Muscle of leg (tissue), 11 donors: ENCODE results near the gene FRAT2. TPM values are rescaled to one million over a fixed set of nuclear protein-coding genes. Genes with fewer than 3 reads are reported as not detected.

Experiments used
- DNase-seq: peaks from one replicate; pipeline ENCODE4 v3.0.0; 2013
- H3K27ac ChIP-seq: one replicate; pipeline ENCODE4 v1.5.1; 2013; ENCODE audit warnings: mild to moderate bottlenecking, low read length, control low read depth
- H3K27me3 ChIP-seq: one replicate; pipeline ENCODE4 v1.6.1; 2013; ENCODE audit warnings: low read length; ENCODE audit not compliant: control insufficient read depth, insufficient read depth
- H3K36me3 ChIP-seq: one replicate; pipeline ENCODE4 v1.6.1; 2013; ENCODE audit warnings: low read length; ENCODE audit not compliant: control insufficient read depth, insufficient read depth
- H3K4me1 ChIP-seq: one replicate; pipeline ENCODE4 v1.6.1; 2013; ENCODE audit warnings: low read length; ENCODE audit not compliant: control insufficient read depth, insufficient read depth
- H3K4me3 ChIP-seq: one replicate; pipeline ENCODE4 v1.5.1; 2013; ENCODE audit warnings: low read length, control low read depth
- H3K9me3 ChIP-seq: replicated peaks from 2 replicates; pipeline ENCODE4 v1.6.1; 2013; ENCODE audit warnings: low read depth, low read length; ENCODE audit not compliant: control insufficient read depth
- WGBS: methylation state at CpG from one replicate; pipeline ENCODE4 v1.1.5; 2013; ENCODE audit warnings: missing lambda C conversion rate; ENCODE audit not compliant: insufficient coverage; 5-methylcytosine and 5-hydroxymethylcytosine counted together
- polyA plus RNA-seq, 8 donors: library from polyadenylated mRNA; unstranded; fragments of 120-200 nt; gene quantifications; one replicate each; pipeline versions ENCODE4 v1.2.1 to v1.2.3, GENCODE V29; 2013; ENCODE audit warnings: inconsistent platforms in 1 of 8, low replicate concordance in 1 of 8; ENCODE audit not compliant: insufficient read length in 8 of 8, insufficient read depth in 1 of 8
- total RNA-seq: library from RNA; stranded (reverse); fragments of 120-200 nt; gene quantifications from one replicate; pipeline ENCODE4 v1.2.4, GENCODE V29; 2013

Gene FRAT2
- total and polyA plus RNA-seq, 9 donors: 3.6 to 5.3 (median 4.3) TPM

DNA sequence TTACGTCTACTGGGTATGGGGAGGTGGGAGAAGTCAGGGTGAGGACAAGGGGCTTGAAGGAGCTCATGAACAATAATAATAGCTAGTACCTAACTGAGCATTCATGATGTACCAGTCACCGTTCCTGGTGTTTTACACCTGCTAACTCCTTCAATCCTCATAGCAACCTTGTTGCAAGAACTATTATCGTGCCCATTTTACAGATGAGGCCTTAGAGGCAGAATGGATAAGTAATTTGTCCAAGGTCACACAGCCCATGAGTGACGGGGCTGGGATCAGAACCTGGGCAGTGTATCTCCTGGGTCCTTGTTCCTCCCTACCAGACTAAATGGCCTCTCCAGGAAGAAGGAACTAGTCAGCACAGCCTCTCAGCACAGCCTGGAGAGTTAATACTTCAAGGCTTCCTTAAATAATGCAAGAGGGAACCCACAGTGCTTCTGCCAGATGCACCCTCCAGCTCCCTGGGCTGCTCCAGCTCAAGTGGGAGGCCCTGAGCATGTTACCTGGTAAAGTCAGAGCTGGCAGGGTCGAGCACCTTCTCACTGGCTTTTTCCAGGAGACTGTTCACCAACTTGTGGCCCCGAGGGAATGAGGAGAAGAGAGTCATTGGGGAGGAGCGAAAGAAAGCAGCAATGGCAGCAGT lies 37.8 kb upstream of the FRAT2 start:
- H3K36me3 ChIP-seq: peaks cover 70% of the 10 kb centered on the region
- WGBS: 90% methylated on average over 5 of the region's 7 CpGs
- H3K27me3 ChIP-seq: no peaks in the 10 kb centered on the region
- H3K27ac ChIP-seq: no peak overlapping the region
- no peak overlapping the region for H3K4me3 ChIP-seq
- no peaks in the 10 kb centered on the region for H3K9me3 ChIP-seq
- peak; percentile 32 for DNase-seq
- peaks cover 7% of the 10 kb centered on the region for H3K4me1 ChIP-seq

DNA sequence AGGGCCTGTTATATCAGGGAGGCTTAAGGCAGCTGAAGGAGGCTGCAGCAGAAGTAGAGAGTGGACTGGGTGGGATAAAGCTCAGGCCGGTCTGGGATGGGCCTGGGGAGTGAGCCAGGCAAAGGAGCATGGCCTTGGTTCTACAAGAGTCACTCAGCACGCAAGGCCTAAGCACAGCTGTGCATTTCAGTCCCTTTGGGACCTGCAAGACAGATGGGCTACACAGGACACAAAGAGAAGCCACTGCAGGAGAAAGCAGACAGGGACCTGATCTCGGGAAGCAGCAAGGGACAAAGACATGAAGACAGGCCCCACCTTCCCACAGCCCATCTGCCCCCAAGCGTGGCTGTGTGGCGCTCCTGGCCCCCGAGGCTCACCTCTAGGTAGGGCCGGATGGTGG lies 37.2 kb upstream of the FRAT2 start:
- DNase-seq: peak; percentile 72
- 44% methylated on average over 3 of the region's 7 CpGs for WGBS
- Histone ChIP-seq H3K36me3 (peaks cover 72% of the 10 kb centered on the region), H3K27me3 (no peaks in the 10 kb centered on the region), H3K9me3 (no peaks in the 10 kb centered on the region), H3K27ac (no peak overlapping the region), H3K4me3 (no peak overlapping the region), H3K4me1 (peaks cover 7% of the 10 kb centered on the region)

DNA sequence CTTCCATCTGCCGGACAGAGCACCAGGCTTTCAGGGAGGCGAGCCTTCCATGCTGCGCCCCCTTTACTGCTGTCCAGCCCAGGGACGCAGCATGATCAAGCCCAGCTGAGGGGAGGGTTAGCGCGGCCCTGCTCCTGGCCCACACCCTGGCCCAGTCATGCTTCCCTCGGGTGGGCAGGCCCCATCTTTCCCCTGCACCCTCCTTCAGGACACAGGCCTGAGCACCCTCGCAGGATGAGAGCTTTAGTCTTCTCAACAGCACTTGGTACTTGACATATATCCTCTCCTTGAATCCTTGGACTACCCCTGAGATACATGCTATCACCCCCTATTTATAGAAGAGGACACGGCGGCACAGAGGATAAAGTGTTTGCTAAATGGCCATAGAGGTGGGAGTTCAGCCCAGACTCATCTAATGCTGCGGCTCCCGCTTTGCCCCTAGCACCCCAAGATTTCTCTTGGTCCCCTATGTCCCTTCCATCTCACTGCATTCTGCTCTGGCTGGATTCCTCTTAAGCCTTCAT lies 32.7 kb upstream of the FRAT2 start:
- Histone ChIP-seq H3K4me1 (peaks cover 10% of the 10 kb centered on the region), H3K27me3 (no peaks in the 10 kb centered on the region), H3K4me3 (no peak overlapping the region), H3K36me3 (peaks cover 69% of the 10 kb centered on the region), H3K27ac (no peak overlapping the region), H3K9me3 (no peaks in the 10 kb centered on the region)
- no peak for DNase-seq
- 91% methylated on average over 10 of the region's 12 CpGs for WGBS

DNA sequence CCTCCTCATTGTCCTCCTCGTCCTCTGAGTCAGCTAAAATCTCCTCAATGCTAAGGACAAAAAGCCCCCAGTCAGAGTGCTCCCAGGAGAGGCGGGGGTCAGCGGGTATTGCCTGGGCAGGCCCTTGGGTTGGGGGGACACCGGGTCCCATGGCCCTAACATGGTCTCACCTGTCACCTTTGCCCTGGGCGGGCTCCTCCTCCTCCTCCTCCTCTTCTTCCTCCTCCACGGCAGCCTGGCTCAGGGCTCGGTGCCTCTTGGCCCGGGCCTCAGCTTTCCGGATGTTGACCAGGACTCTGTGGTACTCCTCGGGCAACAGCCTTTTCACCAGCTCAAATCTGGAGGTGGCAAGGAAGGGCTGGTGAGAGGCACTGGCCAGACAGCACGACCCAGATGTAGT lies 32.0 kb upstream of the FRAT2 start:
- DNase-seq: no peak
- no peaks in the 10 kb centered on the region for H3K27me3 ChIP-seq
- WGBS: 91% methylated on average over 9 of the region's 11 CpGs
- no peaks in the 10 kb centered on the region for H3K9me3 ChIP-seq
- peak overlapping the region; percentile 20 for H3K27ac ChIP-seq
- peaks cover 63% of the 10 kb centered on the region for H3K36me3 ChIP-seq
- H3K4me1 ChIP-seq: peaks cover 5% of the 10 kb centered on the region
- no peak overlapping the region for H3K4me3 ChIP-seq

DNA sequence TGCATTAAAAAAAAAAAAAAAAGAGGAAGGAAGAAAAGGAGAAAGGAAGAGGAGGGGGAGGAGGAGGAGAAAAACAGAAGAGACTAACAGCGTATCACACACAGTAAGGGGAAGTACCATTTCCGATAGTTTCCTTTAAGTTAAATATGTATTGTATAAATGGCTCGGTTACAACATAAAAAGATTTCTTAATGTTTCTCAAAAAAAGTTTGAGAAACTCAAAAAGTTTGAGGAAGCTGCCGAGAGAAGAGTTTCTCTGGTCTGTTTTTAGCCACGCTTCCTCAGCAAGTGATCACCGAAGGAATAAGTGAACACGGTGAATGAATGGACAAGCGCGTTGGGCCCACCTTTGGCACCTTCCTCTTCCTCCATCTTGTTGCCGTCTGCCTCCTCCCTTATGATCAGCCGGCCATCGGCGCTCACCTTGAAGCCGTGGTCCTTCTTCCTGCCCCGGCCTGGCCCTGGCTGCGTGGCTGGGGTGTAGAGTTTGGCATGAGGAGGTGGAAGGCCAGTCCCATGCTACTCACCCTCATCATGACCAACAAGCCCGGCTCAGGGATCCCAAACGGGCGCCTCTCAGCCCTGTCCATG lies 31.3 kb upstream of the FRAT2 start:
- H3K9me3 ChIP-seq: no peaks in the 10 kb centered on the region
- peak; percentile 61 for DNase-seq
- H3K36me3 ChIP-seq: peaks cover 56% of the 10 kb centered on the region
- H3K27ac ChIP-seq: peak overlapping the region; percentile 59
- H3K27me3 ChIP-seq: no peaks in the 10 kb centered on the region
- H3K4me1 ChIP-seq: peaks cover 3% of the 10 kb centered on the region
- 84% methylated on average over 9 of the region's 19 CpGs for WGBS
- H3K4me3 ChIP-seq: no peak overlapping the region

DNA sequence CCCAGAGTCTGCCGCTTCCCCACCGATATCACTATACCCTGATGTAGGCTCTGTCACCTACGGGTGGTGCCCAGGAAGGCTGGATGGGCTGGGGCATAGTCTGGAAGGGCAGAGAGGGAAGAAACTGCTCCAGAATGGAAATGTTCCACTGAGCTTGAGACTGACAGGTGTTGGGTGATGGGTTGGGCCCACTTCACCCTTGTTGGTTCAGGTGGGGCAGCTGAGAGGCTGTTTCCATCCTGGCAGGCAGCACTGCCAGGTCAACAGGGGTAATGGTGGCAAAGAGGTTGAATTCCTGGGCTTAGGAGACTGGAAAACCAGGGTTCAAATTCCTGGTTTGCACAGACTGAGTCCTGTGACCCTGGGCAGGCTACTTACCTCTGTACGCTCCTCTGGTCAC lies 28.5 kb upstream of the FRAT2 start:
- WGBS: 90% methylated on average over 1 of the region's 4 CpGs
- H3K27me3 ChIP-seq: no peaks in the 10 kb centered on the region
- peaks cover 54% of the 10 kb centered on the region for H3K36me3 ChIP-seq
- H3K4me3 ChIP-seq: no peak overlapping the region
- no peak for DNase-seq
- H3K4me1 ChIP-seq: peaks cover 3% of the 10 kb centered on the region
- no peaks in the 10 kb centered on the region for H3K9me3 ChIP-seq
- H3K27ac ChIP-seq: no peak overlapping the region

DNA sequence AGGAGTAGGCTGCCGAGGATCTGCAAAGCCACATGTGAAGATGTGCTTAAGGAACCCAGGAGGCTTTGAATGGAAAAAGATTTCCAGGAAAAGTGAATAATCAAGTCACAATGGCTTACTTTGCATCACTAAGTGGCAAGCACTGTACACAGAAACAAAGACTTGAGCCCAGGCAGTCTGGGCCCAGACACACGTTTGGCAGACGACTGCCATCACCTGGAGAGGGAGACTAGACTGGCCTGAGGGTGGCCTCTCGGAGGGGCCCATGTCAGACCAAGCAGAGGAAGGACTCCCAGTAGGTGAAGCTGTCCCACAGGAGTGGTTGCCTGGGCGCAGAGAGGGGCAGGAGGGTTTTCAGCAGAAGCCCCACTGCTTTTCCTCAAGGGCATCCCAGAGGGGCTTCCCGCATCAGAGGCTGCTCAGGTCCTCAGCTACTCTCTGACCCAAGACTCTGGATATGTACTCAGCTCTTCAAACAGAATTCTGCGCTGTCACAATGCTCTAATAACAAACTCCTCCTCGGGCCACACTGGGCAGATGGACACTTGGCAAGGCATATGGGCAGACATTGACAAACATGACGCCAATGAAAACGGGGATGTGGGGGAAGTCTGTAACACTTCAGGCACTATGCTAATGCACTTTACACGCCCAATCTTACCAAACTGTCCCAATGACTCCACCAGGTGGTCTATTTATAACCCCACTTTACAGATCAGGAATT lies 27.9 kb upstream of the FRAT2 start:
- Histone ChIP-seq H3K4me1 (peaks cover 3% of the 10 kb centered on the region), H3K36me3 (peaks cover 57% of the 10 kb centered on the region), H3K9me3 (no peaks in the 10 kb centered on the region), H3K4me3 (no peak overlapping the region), H3K27me3 (no peaks in the 10 kb centered on the region), H3K27ac (no peak overlapping the region)
- 69% methylated on average over 5 of the region's 11 CpGs for WGBS
- no peak for DNase-seq

DNA sequence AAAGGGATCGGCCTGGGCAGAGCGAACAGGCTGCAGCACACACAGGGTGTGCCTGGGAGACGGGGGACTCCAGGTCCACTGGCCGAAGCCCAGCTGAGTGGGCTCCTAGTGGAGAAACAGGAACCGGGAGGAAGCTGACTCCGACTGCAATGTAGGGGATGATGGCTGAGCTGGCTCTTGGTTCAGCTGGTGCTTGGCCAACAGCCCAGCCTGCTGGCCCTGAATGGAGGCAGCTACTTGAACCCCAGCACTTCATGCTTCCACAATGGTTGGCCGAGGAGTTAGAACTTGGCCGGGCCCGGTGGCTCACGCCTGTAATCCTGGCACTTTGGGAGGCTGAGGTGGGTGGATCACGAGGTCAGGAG lies 27.0 kb upstream of the FRAT2 start:
- H3K4me3 ChIP-seq: no peak overlapping the region
- no peak overlapping the region for H3K27ac ChIP-seq
- H3K27me3 ChIP-seq: no peaks in the 10 kb centered on the region
- H3K36me3 ChIP-seq: peaks cover 57% of the 10 kb centered on the region
- no peaks in the 10 kb centered on the region for H3K9me3 ChIP-seq
- H3K4me1 ChIP-seq: peaks cover 2% of the 10 kb centered on the region
- WGBS: 69% methylated on average over 6 of the region's 11 CpGs
- peak; percentile 18 for DNase-seq

DNA sequence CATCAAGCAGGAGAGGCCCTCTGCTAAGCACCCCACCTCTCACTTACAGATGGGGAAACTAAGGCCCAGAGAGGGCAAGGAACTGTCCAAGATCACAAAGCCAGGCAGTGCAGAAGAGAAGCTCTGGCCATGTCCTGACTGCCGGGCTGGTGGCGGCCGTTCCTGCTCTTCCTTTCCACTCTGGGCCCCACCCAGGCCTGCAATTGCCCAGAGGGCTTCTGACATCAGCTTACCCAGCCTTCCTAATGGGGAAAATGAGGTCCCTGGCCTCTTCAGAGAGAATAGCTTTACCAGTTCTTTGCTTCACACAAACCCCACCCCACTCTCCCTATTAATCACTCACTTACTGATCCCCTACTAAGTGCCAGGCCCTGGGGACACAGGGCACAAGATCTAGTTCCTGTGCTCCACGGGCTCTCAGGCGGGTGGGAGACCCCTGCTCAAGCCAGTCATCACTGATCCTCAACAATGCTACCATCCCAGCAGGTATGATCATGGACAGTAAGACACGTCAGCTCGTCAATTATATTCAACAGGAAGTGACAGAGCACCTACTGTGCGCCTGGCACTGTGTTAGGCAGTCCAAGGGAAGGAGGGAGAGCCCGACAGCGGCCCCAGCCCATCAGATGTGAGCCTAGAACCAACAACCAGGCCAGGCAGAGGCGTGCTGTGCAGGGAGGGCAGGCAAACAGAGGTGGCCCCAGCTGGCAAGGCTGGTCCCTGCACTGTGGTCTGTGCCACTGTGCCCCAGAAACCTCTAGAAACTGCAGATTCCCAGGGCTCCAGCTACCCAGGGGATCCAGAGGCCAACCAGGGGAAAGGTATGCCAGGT lies 26.4 kb upstream of the FRAT2 start:
- WGBS: 84% methylated on average over 11 of the region's 11 CpGs

DNA sequence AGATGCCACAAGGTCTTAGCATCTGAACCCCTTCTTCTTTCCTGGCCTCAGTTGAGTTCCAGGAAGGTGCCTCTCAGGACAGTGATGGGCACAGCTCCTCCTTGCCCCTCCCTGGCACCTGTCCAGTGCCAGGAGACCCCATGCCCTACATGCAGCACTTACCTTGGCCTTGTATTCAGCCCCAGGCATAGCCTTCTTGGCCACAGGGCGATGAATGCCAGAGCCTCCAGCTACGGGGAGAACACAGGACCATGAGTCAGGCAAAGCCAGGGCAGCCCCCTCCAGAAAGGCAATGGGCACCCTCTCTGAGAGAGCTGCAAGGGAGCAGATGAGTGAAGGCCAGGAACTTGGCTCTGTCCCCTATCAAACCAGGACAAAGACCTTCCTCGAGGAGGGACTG lies 24.3 kb upstream of the FRAT2 start:
- H3K27me3 ChIP-seq: no peaks in the 10 kb centered on the region
- H3K4me3 ChIP-seq: no peak overlapping the region
- H3K4me1 ChIP-seq: peaks cover 5% of the 10 kb centered on the region
- no peak for DNase-seq
- no peak overlapping the region for H3K27ac ChIP-seq
- peaks cover 54% of the 10 kb centered on the region for H3K36me3 ChIP-seq
- WGBS: 92% methylated on average over 3 of the region's 3 CpGs
- H3K9me3 ChIP-seq: no peaks in the 10 kb centered on the region

More for the DNA sequence above, 26.4 kb upstream of the FRAT2 start:
- H3K9me3 ChIP-seq: no peaks in the 10 kb centered on the region
- H3K27ac ChIP-seq: no peak overlapping the region
- H3K36me3 ChIP-seq: peaks cover 55% of the 10 kb centered on the region
- H3K27me3 ChIP-seq: no peaks in the 10 kb centered on the region
- H3K4me1 ChIP-seq: peaks cover 2% of the 10 kb centered on the region
- DNase-seq: no peak
- no peak overlapping the region for H3K4me3 ChIP-seq
